ENCODE measurements around the gene PLXNA2. TPM values are rescaled to one million over a fixed set of nuclear protein-coding genes. Genes with fewer than 3 reads are reported as not detected.

The PLXNA2 gene
- polyA plus RNA-seq, 1 of the 3 experiments (the other 2 are of a cell fraction), result 8.5 TPM

GRCh38 chr1:208077232-208078075 lies 166.7 kb downstream of the PLXNA2 start:
- POLR2A ChIA-PET, result interaction anchor here (0.5 to 0.6 kb wide), 2 partner anchors 9 to 271 kb away, joined by 3 to 4 read pairs; no protein-coding TSS in a partner anchor
- Histone ChIP-seq H3K9me2 (no peaks in the 10 kb centered on the region), H3K4me2 (no peak overlapping the region), H3F3A (replicated peaks; ENCODE audit: insufficient read depth) (no peaks in the 10 kb centered on the region), H3K36me3 (replicated peaks in 1 of 2; ENCODE audit: control insufficient read depth in 1 of 2, insufficient read depth in 2 of 2, low read length in 1 of 2) (peaks cover 29 to 75% of the 10 kb centered on the region in 2 experiments), H2AFZ (ENCODE audit: low read depth) (no peak overlapping the region), H3K9me3 (no peaks in the 10 kb centered on the region), H3K79me2 (ENCODE audit: insufficient read depth) (no peaks in the 10 kb centered on the region), H3K27ac (ENCODE audit: low read depth in 2 of 2, low read length in 1 of 2) (peak overlapping the region in 1 of 2 experiments; percentile 82; a peak in 2 of 4 replicates), H3K9ac (no peak overlapping the region), H3K27me3 (ENCODE audit: insufficient read depth) (no peaks in the 10 kb centered on the region), H3K4me1 (ENCODE audit: control insufficient read depth in 1 of 2, insufficient read depth in 2 of 2, low read depth in 1 of 2, low read length in 1 of 2) (peaks cover 0 to 20% of the 10 kb centered on the region in 2 experiments; a peak in 2 of 4 replicates), H4K20me1 (ENCODE audit: insufficient read depth) (no peaks in the 10 kb centered on the region), H3K4me3 (ENCODE audit: low read depth in 2 of 2, low read length in 1 of 2) (no peak overlapping the region; a peak in 1 of 4 replicates)
- peak; percentile 21 for TF ChIP-seq CHD2 (IDR thresholded peaks at IDR 0.05; ENCODE audit: low read length, partially characterized antibody)
- peak; percentile 7; the same call in 1 of the 2 replicates for TF ChIP-seq RAD21 (IDR thresholded peaks at IDR 0.05; ENCODE audit: low read length)
- TF ChIP-seq RCOR1 (IDR thresholded peaks at IDR 0.05; ENCODE audit: low read length), result no peak; the same call in 1 of the 2 replicates
- TF ChIP-seq TAF1 (IDR thresholded peaks at IDR 0.05; ENCODE audit: borderline replicate concordance, low read depth, low read length), result no peak
- TF ChIP-seq GATA2 (CRISPR knock-in tag; IDR thresholded peaks at IDR 0.05), result peak; percentile 72
- TF ChIP-seq RFX5 (IDR thresholded peaks at IDR 0.05; ENCODE audit: low read length), result no peak
- TF ChIP-seq YY1 (IDR thresholded peaks at IDR 0.05; ENCODE audit: low read depth), result no peak
- TF ChIP-seq MXI1 (IDR thresholded peaks at IDR 0.05; ENCODE audit: low read depth, low read length), result 0 out of 2 replicates have a peak, but pooled peaks have one; percentile 15
- TF ChIP-seq PBX3 (IDR thresholded peaks at IDR 0.05), result no peak
- no peak for TF ChIP-seq GABPA (IDR thresholded peaks at IDR 0.05; ENCODE audit: low read depth)
- no peak for TF ChIP-seq TCF12 (IDR thresholded peaks at IDR 0.05)
- TF ChIP-seq EP300 (IDR thresholded peaks at IDR 0.05; ENCODE audit: borderline replicate concordance in 1 of 2, low read depth in 1 of 2, low read length in 1 of 2), result peak in 1 of 2 experiments; percentile 71; a peak in 2 of 4 replicates
- CTCF ChIA-PET, result interaction anchor here (0.9 to 1.4 kb wide), 4 partner anchors 17 to 55 kb away, joined by 3 to 10 read pairs (median 4); no protein-coding TSS in a partner anchor
- WGBS (ENCODE audit: low lambda C conversion rate), result 71% methylated on average over 8 of the region's 16 CpGs
- peak; percentile 73 for DNase-seq

- Histone ChIP-seq H3K27me3 (ENCODE audit: insufficient read depth) (no peaks in the 10 kb centered on the region), H3K79me2 (ENCODE audit: insufficient read depth) (no peaks in the 10 kb centered on the region), H3K27ac (ENCODE audit: low read depth in 2 of 2, low read length in 1 of 2) (no peak overlapping the region), H3K9ac (no peak overlapping the region), H3K9me2 (no peaks in the 10 kb centered on the region), H3K4me3 (ENCODE audit: low read depth in 2 of 2, low read length in 1 of 2) (no peak overlapping the region), H3K4me2 (no peak overlapping the region), H3F3A (replicated peaks; ENCODE audit: insufficient read depth) (no peaks in the 10 kb centered on the region), H2AFZ (ENCODE audit: low read depth) (no peak overlapping the region), H4K20me1 (ENCODE audit: insufficient read depth) (no peaks in the 10 kb centered on the region), H3K4me1 (ENCODE audit: control insufficient read depth in 1 of 2, insufficient read depth in 2 of 2, low read depth in 1 of 2, low read length in 1 of 2) (peaks cover 0 to 22% of the 10 kb centered on the region in 2 experiments; a peak in 2 of 4 replicates), H3K36me3 (replicated peaks in 1 of 2; ENCODE audit: control insufficient read depth in 1 of 2, insufficient read depth in 2 of 2, low read length in 1 of 2) (peaks cover 34 to 62% of the 10 kb centered on the region in 2 experiments), H3K9me3 (no peaks in the 10 kb centered on the region)
- TF ChIP-seq ZBTB33 (IDR thresholded peaks at IDR 0.05; ENCODE audit: borderline replicate concordance, low read depth) (no peak), MAX (IDR thresholded peaks at IDR 0.05; ENCODE audit: low read depth) (no peak)
- POLR2A ChIA-PET, result interaction anchor here (0.7 kb wide), 1 partner anchor 10 kb away, joined by 3 read pairs; no protein-coding TSS in a partner anchor
- CTCF ChIA-PET, result interaction anchor here (0.5 to 1.6 kb wide), 4 partner anchors 19 to 189 kb away, joined by 3 to 7 read pairs (median 3); no protein-coding TSS in a partner anchor
- WGBS (ENCODE audit: low lambda C conversion rate), result 89% methylated on average over 6 of the region's 6 CpGs
- DNase-seq, result no peak
Measured at GRCh38 chr1:208074353-208074752, 169.8 kb downstream of the PLXNA2 start.

Measured in SK-N-SH (cell line).